ENCODE results near the gene ZNF488. TPM values are rescaled to one million over a fixed set of nuclear protein-coding genes. Genes with fewer than 3 reads are reported as not detected.

The ZNF488 gene
- total RNA-seq, 2 donors from 2014 or later = not detected

- Histone ChIP-seq H3K9me3 (no peaks in the 10 kb centered on the region), H3K4me1 (ENCODE audit: control insufficient read depth in 1 of 2, low read depth in 2 of 2) (no peaks in the 10 kb centered on the region), H3K4me3 (no peak overlapping the region), H3K36me3 (no peaks in the 10 kb centered on the region), H3K27me3 (replicated peaks; ENCODE audit: insufficient read depth) (no peaks in the 10 kb centered on the region), H3K27ac (no peak overlapping the region)
- ATAC-seq (ENCODE audit: insufficient number of reproducible peaks, low FRiP score, low read depth) (no peak), DNase-seq (ENCODE audit: low spot score) (no peak)
- TF ChIP-seq CTCF (IDR thresholded peaks at IDR 0.05) = no peak
These were observed 29.2 kb downstream of the ZNF488 start for GRCh38 chr10:47354900-47355299.

GRCh38 chr10:47354165-47354564 lies 29.9 kb downstream of the ZNF488 start:
- no peak for TF ChIP-seq CTCF (IDR thresholded peaks at IDR 0.05)
- ATAC-seq (ENCODE audit: insufficient number of reproducible peaks, low FRiP score, low read depth) (no peak), DNase-seq (ENCODE audit: low spot score) (no peak)
- Histone ChIP-seq H3K9me3 (no peaks in the 10 kb centered on the region), H3K27me3 (replicated peaks; ENCODE audit: insufficient read depth) (no peaks in the 10 kb centered on the region), H3K36me3 (no peaks in the 10 kb centered on the region), H3K4me3 (no peak overlapping the region), H3K27ac (no peak overlapping the region), H3K4me1 (ENCODE audit: control insufficient read depth in 1 of 2, low read depth in 2 of 2) (no peaks in the 10 kb centered on the region)

GRCh38 chr10:47353351-47353750 lies 30.7 kb downstream of the ZNF488 start:
- no peaks in the 10 kb centered on the region for H3K4me1 ChIP-seq (ENCODE audit: control insufficient read depth in 1 of 2, low read depth in 2 of 2)
- no peaks in the 10 kb centered on the region for H3K36me3 ChIP-seq
- no peak overlapping the region for H3K4me3 ChIP-seq
- no peak for DNase-seq (ENCODE audit: low spot score)
- no peak overlapping the region for H3K27ac ChIP-seq
- no peaks in the 10 kb centered on the region for H3K27me3 ChIP-seq (replicated peaks; ENCODE audit: insufficient read depth)
- H3K9me3 ChIP-seq = no peaks in the 10 kb centered on the region
- no peak for TF ChIP-seq CTCF (IDR thresholded peaks at IDR 0.05)
- ATAC-seq (ENCODE audit: insufficient number of reproducible peaks, low FRiP score, low read depth) = no peak

- H3K36me3 ChIP-seq = no peaks in the 10 kb centered on the region
- no peak for ATAC-seq (ENCODE audit: insufficient number of reproducible peaks, low FRiP score, low read depth)
- H3K4me1 ChIP-seq (ENCODE audit: control insufficient read depth in 1 of 2, low read depth in 2 of 2) = no peaks in the 10 kb centered on the region
- no peaks in the 10 kb centered on the region for H3K27me3 ChIP-seq (replicated peaks; ENCODE audit: insufficient read depth)
- no peaks in the 10 kb centered on the region for H3K9me3 ChIP-seq
- H3K27ac ChIP-seq = no peak overlapping the region
- DNase-seq (ENCODE audit: low spot score) = no peak
- no peak for TF ChIP-seq CTCF (IDR thresholded peaks at IDR 0.05)
- H3K4me3 ChIP-seq = no peak overlapping the region
These were observed 31.9 kb downstream of the ZNF488 start for GRCh38 chr10:47351899-47352815.

GRCh38 chr10:47350671-47351640 lies 33.1 kb downstream of the ZNF488 start:
- Histone ChIP-seq H3K27ac (no peak overlapping the region), H3K4me3 (no peak overlapping the region), H3K4me1 (ENCODE audit: control insufficient read depth in 1 of 2, low read depth in 2 of 2) (no peaks in the 10 kb centered on the region), H3K36me3 (no peaks in the 10 kb centered on the region), H3K27me3 (replicated peaks; ENCODE audit: insufficient read depth) (no peaks in the 10 kb centered on the region), H3K9me3 (no peaks in the 10 kb centered on the region)
- TF ChIP-seq CTCF (IDR thresholded peaks at IDR 0.05) = no peak
- ATAC-seq (ENCODE audit: insufficient number of reproducible peaks, low FRiP score, low read depth) = no peak
- no peak for DNase-seq (ENCODE audit: low spot score)

Data from thoracic aorta (tissue), 2 donors.